Loucy (cell line): Measurements from ENCODE around the gene LDLRAD4.

ENCODE experiments used
- H2AFZ ChIP-seq: fragments of 200-600 bp; sonication (generic); 2 replicates; pipeline ENCODE4 v1.6.0; 2016; ENCODE audit warnings: antibody characterized with exemption, mild to moderate bottlenecking, low read length, moderate library complexity
- H3F3A ChIP-seq: fragments of 200-600 bp; 2 replicates; pipeline ENCODE4 v1.6.0; 2016; ENCODE audit warnings: antibody characterized with exemption, low read depth, mild to moderate bottlenecking
- H3K27me3 ChIP-seq: fragments of 200-600 bp; sonication (generic); 2 replicates; pipeline ENCODE4 v1.6.1; 2014; ENCODE audit warnings: low read length, mild to moderate bottlenecking; ENCODE audit not compliant: insufficient read depth, poor library complexity, severe bottlenecking
- H3K36me3 ChIP-seq: fragments of 200-600 bp; sonication (generic); 2 replicates; pipeline ENCODE4 v1.6.1; 2016; ENCODE audit warnings: low read length; ENCODE audit not compliant: insufficient read depth
- H3K4me1 ChIP-seq: fragments of 200-600 bp; sonication (generic); 2 replicates; pipeline ENCODE4 v1.5.1; 2014; ENCODE audit warnings: low read length, mild to moderate bottlenecking; ENCODE audit not compliant: insufficient read depth, poor library complexity, severe bottlenecking
- H3K4me2 ChIP-seq: fragments of 200-600 bp; sonication (generic); 2 replicates; pipeline ENCODE4 v1.6.0; 2014; ENCODE audit warnings: antibody characterized with exemption, low read length, low read depth, mild to moderate bottlenecking; ENCODE audit not compliant: poor library complexity, severe bottlenecking
- H3K4me3 ChIP-seq: fragments of 200-600 bp; sonication (generic); 2 replicates; pipeline ENCODE4 v1.5.1; 2014; ENCODE audit warnings: low read length, mild to moderate bottlenecking, mixed read lengths; ENCODE audit not compliant: poor library complexity, severe bottlenecking
- H3K79me2 ChIP-seq: fragments of 200-600 bp; sonication (generic); 2 replicates; pipeline ENCODE4 v1.6.1; 2014; ENCODE audit warnings: low read length; ENCODE audit not compliant: insufficient read depth
- H3K9ac ChIP-seq: fragments of 200-600 bp; sonication (generic); 2 replicates; pipeline ENCODE4 v1.6.0; 2014; ENCODE audit warnings: mild to moderate bottlenecking, low read depth, low read length, moderate library complexity; ENCODE audit not compliant: poor library complexity, severe bottlenecking
- H3K9me2 ChIP-seq: fragments of 200-600 bp; sonication (generic); replicated peaks from 2 replicates; pipeline ENCODE4 v1.6.1; 2016; ENCODE audit warnings: low read depth, low read length, mixed read lengths
- H3K9me3 ChIP-seq: fragments of 200-600 bp; sonication (generic); 2 replicates; pipeline ENCODE4 v1.6.1; 2014; ENCODE audit warnings: mild to moderate bottlenecking, antibody characterized with exemption, low read length, low read depth; ENCODE audit not compliant: insufficient read depth
- H4K20me1 ChIP-seq: fragments of 200-600 bp; sonication (generic); 2 replicates; pipeline ENCODE4 v1.6.0; 2014; ENCODE audit warnings: antibody characterized with exemption, low read length, mild to moderate bottlenecking; ENCODE audit not compliant: insufficient read depth, poor library complexity, severe bottlenecking
- EZH2phosphoT487 ChIP-seq: fragments of 200-600 bp; IDR thresholded peaks from 2 replicates; pipeline ENCODE4 v1.6.1; 2018; ENCODE audit warnings: antibody characterized with exemption, mild to moderate bottlenecking, moderate library complexity, borderline replicate concordance
- TF ChIP-seq, protein P1 (sequence below): fragments of 200-600 bp; sonication (generic); conservative IDR thresholded peaks from 2 replicates; pipeline ENCODE4 v1.5.1; 2014; ENCODE audit warnings: mild to moderate bottlenecking, antibody characterized with exemption, low read length

The LDLRAD4 gene

DNA sequence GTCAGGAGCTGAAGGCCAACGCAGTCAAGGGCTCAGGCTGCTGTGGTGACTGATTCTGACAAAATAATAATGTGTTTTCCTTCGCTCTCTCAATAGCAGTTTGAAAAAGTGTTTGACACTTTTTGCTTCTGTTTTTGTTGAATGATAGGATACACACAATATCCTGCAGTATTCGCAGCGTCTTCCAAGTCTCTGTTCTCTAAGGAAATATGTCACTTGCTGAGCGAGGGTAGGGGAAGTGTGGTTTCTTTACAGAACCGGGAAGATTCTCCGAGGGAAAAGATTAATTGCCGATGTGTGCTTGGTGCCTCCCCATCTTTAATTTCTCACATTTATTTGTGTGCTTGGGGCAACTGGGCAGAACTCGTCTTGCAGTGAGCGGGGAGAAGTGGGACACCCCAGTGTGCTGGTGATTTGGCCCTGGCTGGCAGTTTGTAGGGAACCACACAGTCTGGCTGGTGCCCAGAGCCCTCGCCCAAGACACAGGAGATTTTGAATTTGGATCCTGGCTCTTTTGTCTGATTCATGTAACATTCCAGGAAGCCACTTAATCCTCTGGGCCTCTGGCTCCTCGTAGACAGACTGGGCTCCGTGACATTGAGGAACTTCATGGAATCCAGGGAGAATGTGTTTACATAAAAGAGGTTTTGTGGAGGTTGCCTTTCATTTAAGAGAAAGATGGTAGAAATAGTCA lies 169.4 kb downstream of the LDLRAD4 start:
- Histone ChIP-seq H3K79me2 (no peaks in the 10 kb centered on the region), H4K20me1 (no peaks in the 10 kb centered on the region), H2AFZ (no peak overlapping the region), H3F3A (no peaks in the 10 kb centered on the region), H3K9me2 (no peaks in the 10 kb centered on the region), H3K4me2 (no peak overlapping the region), H3K27me3 (no peaks in the 10 kb centered on the region), H3K36me3 (peaks cover 8% of the 10 kb centered on the region; the same call in 1 of the 2 replicates), H3K9ac (no peak overlapping the region), H3K4me3 (no peak overlapping the region), H3K9me3 (no peaks in the 10 kb centered on the region), H3K4me1 (peaks cover 2% of the 10 kb centered on the region)
- TF ChIP-seq EZH2phosphoT487: no peak
- TF ChIP-seq, protein P1, sequence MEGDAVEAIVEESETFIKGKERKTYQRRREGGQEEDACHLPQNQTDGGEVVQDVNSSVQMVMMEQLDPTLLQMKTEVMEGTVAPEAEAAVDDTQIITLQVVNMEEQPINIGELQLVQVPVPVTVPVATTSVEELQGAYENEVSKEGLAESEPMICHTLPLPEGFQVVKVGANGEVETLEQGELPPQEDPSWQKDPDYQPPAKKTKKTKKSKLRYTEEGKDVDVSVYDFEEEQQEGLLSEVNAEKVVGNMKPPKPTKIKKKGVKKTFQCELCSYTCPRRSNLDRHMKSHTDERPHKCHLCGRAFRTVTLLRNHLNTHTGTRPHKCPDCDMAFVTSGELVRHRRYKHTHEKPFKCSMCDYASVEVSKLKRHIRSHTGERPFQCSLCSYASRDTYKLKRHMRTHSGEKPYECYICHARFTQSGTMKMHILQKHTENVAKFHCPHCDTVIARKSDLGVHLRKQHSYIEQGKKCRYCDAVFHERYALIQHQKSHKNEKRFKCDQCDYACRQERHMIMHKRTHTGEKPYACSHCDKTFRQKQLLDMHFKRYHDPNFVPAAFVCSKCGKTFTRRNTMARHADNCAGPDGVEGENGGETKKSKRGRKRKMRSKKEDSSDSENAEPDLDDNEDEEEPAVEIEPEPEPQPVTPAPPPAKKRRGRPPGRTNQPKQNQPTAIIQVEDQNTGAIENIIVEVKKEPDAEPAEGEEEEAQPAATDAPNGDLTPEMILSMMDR: no peak

DNA sequence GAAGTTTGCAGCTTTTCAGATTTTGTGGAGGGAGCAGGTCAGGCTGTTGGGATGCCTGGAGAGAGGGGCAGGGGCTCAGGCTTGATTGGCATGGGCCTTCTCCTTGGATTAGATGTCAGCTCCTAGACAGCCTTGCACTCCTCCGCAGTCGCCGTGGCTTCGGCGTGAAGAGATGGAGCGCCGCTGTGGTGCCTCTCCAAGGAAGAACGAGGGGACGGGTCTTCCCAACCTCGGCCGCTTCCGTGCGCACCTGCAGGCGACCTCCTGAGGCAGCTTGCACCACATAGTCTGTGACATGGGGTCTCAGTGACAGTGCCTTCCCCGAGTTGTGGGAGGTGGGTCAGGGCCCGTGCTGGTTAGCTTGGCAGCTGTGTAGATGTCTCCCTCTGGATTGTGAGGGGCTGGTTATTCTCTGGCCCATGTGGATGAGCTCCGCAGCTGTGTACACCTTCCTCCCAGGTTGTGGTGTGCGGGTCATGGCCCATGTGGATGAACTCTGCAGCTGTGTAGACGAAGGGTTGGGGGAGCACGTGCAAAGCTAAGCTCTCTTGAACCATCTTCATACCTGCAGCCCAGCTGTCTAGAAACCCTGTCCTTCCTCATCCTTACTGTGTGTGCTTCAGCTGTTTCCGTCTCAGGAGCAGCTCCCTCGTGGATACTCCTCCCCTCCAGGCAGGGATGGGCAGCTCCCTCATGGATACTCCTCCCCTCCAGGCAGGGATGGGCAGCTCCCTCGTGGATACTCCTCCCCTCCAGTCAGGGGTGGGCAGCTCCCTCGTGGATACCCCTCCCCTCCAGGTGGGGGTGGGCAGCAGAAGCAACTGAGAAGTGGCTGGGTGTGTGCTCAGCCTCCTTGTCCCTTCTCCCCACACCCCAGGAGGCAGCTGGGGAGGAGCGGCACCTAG lies 170.3 kb downstream of the LDLRAD4 start:
- H3K4me1 ChIP-seq: peaks cover 3% of the 10 kb centered on the region
- H3K9me2 ChIP-seq: no peaks in the 10 kb centered on the region
- H3K4me2 ChIP-seq: no peak overlapping the region
- no peaks in the 10 kb centered on the region for H3K9me3 ChIP-seq
- peaks cover 8% of the 10 kb centered on the region; the same call in 1 of the 2 replicates for H3K36me3 ChIP-seq
- no peaks in the 10 kb centered on the region for H3F3A ChIP-seq
- H3K27me3 ChIP-seq: no peaks in the 10 kb centered on the region
- TF ChIP-seq, protein P1: no peak
- no peak for TF ChIP-seq EZH2phosphoT487
- H4K20me1 ChIP-seq: no peaks in the 10 kb centered on the region
- no peak overlapping the region for H3K4me3 ChIP-seq
- no peak overlapping the region for H2AFZ ChIP-seq
- H3K9ac ChIP-seq: no peak overlapping the region
- H3K79me2 ChIP-seq: no peaks in the 10 kb centered on the region

DNA sequence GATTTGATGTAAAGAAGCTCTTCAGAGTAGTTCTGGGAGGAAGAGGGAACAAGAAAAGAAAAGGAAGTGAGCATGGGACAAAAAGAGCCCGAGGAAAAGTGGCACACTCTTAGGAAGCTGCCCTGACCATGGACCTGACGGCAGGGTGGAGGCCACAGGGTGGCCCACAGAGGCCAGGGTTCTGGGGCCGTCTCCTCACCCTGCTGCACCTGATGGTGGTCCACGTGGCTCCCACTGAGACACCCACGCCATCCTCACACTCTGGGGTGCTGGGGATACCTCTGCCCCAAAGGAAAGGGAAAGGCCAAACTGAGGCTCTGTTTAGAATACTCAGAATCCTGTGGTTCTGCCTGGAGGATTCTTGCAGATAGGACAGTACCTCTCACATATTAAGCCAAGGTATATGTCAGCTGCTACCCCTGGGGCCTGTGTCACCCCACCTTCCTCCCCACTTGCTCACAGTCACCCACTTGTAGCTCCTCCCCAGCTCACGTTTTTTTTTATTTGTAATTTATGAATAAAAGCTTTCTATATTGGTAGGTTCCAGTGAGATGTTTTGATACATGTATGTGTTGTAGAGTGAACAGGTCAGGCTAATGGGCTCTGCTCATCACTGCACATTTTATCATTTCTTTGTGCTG lies 171.1 kb downstream of the LDLRAD4 start:
- Histone ChIP-seq H3K4me1 (peaks cover 6% of the 10 kb centered on the region), H3F3A (no peaks in the 10 kb centered on the region), H3K4me3 (no peak overlapping the region), H3K9me2 (no peaks in the 10 kb centered on the region), H3K9me3 (no peaks in the 10 kb centered on the region), H3K4me2 (no peak overlapping the region), H2AFZ (no peak overlapping the region), H3K27me3 (no peaks in the 10 kb centered on the region), H4K20me1 (no peaks in the 10 kb centered on the region), H3K79me2 (no peaks in the 10 kb centered on the region), H3K36me3 (peaks cover 8% of the 10 kb centered on the region; the same call in 1 of the 2 replicates), H3K9ac (no peak overlapping the region)
- TF ChIP-seq, protein P1: no peak
- no peak for TF ChIP-seq EZH2phosphoT487
